HG02610 (cell line): Measurements from ENCODE around the gene BRSK1.
"Not testable (repeated sequence)": the region's sequence is repeated elsewhere in the genome, so short reads cannot be mapped to it uniquely, and the experiment has no call there.

Experiments
- ATAC-seq: cut with Tn5 transposase; IDR thresholded peaks from one replicate; pipeline ENCODE4 v1.9.1; 2021; ENCODE audit warnings: mild to moderate bottlenecking, moderate library complexity; ENCODE audit not compliant: unreplicated experiment

The BRSK1 gene

DNA sequence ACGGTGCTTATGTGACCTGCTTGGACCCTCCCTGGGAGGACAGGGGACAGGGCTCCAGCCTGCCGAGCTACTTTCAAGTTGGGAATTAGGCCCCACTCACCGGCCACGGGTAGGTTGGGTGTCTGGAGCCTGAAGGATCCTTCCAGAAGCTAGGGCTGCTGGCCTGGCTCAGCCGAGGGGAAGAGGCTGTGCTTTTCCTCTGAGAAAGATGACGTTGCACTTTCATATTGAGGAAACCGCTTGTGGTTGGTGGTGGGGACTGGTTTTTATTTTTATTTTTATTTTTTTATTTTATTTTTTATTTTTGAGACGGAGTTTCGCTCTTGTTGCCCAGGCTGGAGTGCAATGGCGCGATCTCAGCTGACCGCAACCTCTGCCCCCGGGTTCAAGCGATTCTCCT, 41.4 kb downstream of the BRSK1 start, which contains the start of gene TMEM150B:
Gene TMEM150B, minus strand, starts transcription at position 170 of the 400 bp plus-strand sequence. CDS start 4,305 bp downstream, outside the sequence.
- ATAC-seq: no peak

- ATAC-seq: not testable (repeated sequence)
These were observed 45.0 kb downstream of the BRSK1 start for GRCh38 chr19:55328774-55329318.

DNA sequence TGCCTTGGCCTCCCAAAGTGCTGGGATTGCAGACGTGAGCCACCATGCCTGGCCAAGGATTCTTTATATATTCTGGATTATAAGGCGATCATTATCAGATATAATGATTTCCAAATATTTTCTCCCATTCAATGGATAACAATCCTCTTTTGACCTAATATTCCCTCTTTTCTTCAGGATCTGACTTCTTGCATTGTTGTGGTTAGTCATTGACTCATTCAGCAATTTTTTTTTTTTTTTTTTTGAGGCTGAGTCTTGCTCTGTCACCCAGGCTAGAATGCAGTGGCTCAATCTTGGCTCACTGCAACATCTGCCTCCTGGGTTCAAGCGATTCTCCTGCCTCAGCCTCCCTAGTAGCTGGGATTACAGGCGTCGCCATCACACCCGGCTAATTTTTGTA, 46.0 kb downstream of the BRSK1 start:
- not testable (repeated sequence) for ATAC-seq

DNA sequence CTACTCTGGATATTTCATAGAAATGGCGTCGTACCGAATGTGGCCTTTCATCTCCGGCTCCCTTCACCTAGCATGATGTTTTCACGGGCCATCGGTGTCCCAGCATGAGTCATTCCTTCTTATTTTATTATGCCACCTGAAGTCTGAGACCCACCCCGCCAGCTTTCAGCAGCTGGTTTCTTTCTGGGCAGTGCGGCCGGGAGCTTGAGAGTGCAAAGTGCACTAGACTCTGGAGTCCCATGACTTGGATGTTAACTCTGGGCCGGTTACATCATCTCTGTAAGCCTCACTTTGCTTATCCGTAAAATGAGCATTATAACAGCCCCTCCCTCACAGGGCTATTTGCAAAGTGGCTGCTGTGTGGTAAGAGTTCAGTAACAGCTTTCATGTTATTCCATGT, 50.1 kb downstream of the BRSK1 start:
- ATAC-seq: no peak

DNA sequence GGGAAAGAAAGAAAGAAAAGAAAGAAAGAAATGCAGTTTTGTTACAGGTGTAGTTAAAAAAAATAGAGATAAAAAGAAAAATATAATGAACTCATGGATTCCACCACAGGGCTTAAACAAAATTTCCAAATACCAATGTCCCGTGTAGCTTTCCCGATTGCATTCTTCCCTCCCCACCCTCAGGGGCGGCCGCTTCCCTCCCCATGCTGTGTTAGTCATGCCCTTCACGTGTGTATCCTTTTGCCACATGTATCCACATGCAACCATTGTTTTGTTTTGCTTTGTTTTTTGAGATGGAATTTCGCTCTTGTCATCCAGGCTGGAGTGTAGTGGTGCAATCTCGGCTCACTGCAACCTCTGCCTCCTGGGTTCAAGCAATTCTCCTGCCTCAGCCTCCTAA, 52.3 kb downstream of the BRSK1 start:
- ATAC-seq: no peak

DNA sequence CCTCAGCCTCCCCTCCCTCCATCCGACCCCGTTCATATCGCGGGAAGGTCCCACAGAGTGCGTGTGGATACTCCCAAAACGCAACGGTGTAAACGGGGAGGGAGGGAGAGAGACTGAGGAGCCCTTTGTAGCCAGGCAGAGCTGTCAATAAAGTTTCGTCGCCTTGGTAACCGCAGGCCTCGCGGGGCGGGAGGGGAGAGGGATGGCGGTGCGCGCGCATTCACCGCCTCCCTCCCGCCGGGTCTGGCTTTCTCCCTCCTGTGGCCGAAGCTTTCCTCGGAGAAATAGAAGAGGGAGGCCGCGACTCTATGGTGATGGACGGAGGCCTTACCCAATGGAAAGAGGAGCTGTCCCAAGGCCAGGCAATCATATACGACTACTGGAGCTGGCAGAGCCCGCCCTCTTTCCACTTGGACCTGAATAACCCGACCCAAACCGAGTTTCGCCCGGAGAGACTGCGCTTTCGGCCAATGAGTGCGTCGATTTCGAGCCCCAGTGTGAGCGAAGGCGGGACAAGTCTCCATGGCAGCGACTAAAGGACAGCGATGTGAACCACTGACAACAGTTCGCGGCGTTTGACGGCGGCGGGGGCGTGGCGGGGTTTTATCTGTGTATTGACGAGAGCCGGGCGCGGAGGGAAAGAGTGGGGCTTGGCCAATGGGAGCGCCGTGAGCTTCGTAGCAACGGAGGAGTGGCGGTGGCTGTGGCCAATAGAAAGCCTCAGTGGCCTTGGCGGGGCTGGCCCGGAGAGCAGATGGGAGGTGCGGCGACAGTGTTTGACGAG, 55.5 kb downstream of the BRSK1 start, which contains the start of gene KMT5C:
Gene KMT5C, plus strand, starts transcription at position 772 of the 784 bp plus-strand sequence. CDS start 2,061 bp downstream, outside the sequence.
- peak; percentile 83 for ATAC-seq

- no peak for ATAC-seq
These were observed 56.3 kb downstream of the BRSK1 start for GRCh38 chr19:55339889-55340783.

GRCh38 chr19:55340784-55341147, 57.0 kb downstream of the BRSK1 start:
- no peak for ATAC-seq

- no peak for ATAC-seq
These were observed 57.4 kb downstream of the BRSK1 start for GRCh38 chr19:55341171-55341588.

GRCh38 chr19:55341595-55342531, 58.1 kb downstream of the BRSK1 start:
- no peak for ATAC-seq

GRCh38 chr19:55344444-55344843, 60.6 kb downstream of the BRSK1 start:
- no peak for ATAC-seq

GRCh38 chr19:55345101-55345817, 61.5 kb downstream of the BRSK1 start:
- no peak for ATAC-seq

DNA sequence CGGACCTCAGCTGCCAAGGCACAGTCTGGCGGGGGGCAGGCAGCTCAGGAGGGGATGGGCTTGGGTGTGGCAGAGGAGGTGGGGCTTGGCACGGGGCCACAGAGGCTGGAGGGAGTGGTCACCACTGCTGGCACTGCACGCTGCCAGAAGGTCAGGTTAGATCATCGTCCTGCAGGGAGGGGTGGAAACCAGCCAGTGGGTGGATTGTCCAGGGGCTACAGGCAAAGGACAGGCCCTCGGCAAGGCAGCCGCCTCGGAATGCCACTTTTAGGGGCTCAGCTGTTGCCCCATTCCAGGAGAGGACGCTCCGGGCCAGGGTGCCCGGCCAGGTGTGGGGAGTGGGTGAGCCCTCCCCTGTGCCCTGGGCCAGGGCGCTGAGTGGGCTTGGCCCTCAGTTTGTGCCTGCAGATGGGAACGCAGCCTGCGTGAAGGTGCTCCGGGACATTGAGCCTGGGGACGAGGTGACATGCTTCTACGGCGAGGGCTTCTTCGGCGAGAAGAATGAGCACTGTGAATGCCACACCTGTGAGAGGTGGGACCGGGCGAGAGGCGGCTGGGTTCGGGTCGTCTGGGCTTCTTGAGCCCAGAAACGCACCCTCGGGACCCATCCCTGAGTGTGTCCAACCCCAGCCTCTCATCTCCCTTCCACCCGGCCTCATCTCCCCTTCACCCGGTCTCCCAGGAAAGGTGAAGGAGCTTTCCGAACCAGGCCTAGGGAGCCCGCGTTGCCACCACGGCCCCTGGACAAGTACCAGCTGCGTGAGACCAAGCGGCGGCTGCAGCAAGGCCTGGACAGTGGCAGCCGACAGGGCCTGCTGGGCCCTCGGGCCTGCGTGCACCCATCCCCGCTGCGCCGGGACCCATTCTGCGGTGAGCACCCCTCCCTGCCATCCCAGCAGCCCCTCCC, 62.3 kb downstream of the BRSK1 start:
- ATAC-seq: no peak

GRCh38 chr19:55346725-55347441, 63.1 kb downstream of the BRSK1 start:
- no peak for ATAC-seq

DNA sequence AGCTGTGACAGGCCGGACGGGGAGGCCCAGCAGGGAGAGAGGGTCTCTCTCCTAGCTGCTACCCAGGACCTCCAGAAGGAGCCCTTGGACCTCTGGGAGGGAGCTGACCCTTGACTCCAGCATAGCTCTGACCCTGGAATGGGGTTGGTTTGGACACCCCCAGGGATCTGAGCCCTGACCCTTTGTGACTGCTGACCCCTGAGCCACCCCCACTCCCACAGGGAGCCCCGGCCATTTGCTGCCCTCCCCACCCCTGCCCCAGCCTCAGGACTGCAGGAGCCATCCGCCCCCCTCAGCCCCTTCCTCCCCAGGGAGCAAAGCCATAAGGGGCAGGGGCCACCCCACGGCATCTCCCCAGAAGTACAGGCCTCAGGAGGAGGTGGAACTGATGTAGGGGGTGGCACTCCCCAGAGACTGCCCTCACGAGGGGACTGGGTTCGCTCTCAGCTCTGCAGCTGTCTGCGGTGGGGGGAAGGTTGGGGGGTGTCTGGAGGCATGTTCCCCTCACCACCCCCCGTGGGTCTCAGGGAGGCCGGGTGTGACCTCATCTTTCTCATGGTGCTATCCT, 63.7 kb downstream of the BRSK1 start:
- no peak for ATAC-seq

- no peak for ATAC-seq
These were observed 64.7 kb downstream of the BRSK1 start for GRCh38 chr19:55348317-55349034.
